ENCODE data around the gene FAM89B.

Gene FAM89B

DNA sequence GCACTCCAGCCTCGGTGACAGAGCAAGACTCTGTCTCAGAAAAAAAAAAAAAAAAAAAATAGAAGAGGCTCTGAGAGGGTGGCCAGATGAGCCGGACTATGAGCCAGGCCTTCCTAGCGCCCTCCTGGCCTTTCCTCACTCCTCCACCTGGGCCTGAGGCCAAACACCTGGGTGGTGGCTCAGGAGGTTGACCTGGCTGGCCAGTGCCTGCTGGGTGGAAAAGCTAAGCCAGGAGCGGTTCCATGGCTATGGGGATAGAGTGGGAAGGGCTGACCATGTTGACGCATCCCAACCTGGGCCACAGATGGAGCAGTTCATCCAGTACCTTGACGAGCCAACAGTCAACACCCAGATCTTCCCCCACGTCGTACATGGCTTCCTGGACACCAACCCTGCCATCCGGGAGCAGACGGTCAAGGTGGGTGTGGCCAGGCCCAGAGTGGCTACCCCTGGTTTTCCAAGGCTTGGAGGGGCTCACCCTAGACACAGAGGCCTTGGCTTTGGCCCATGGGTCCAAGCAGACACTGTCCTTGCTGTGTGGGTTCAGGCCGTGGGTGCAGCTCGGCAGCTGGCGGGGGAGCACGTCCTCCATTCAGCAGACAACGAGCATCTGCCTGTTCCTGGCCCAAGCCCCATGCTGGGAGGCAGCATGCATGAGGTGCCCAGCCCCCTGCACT lies 39.8 kb upstream of the FAM89B start:
- DNase-seq, result no peak
- H3K9me3 Mint-ChIP-seq, result no peaks in the 10 kb centered on the region

GRCh38 chr11:65535102-65535501 lies 37.2 kb upstream of the FAM89B start:
- Mint-ChIP-seq H3K4me3 (no peak overlapping the region), H3K27me3 (ENCODE audit: low read depth, poor library complexity) (peaks cover 27% of the 10 kb centered on the region), H3K9me3 (no peaks in the 10 kb centered on the region), H3K4me1 (peaks cover 7% of the 10 kb centered on the region), H3K27ac (no peak overlapping the region), H3K36me3 (ENCODE audit: low read depth) (peaks cover 42% of the 10 kb centered on the region)
- no peak for DNase-seq
- TF ChIP-seq CTCF (IDR thresholded peaks at IDR 0.05), result no peak

More for the DNA sequence above, 39.8 kb upstream of the FAM89B start:
- no peak for TF ChIP-seq CTCF (IDR thresholded peaks at IDR 0.05)
- H3K4me3 Mint-ChIP-seq, result no peak overlapping the region
- H3K4me1 Mint-ChIP-seq, result peaks cover 27% of the 10 kb centered on the region
- H3K36me3 Mint-ChIP-seq (ENCODE audit: low read depth), result peaks cover 43% of the 10 kb centered on the region
- H3K27me3 Mint-ChIP-seq (ENCODE audit: low read depth, poor library complexity), result peaks cover 5% of the 10 kb centered on the region
- H3K27ac Mint-ChIP-seq, result no peak overlapping the region

DNA sequence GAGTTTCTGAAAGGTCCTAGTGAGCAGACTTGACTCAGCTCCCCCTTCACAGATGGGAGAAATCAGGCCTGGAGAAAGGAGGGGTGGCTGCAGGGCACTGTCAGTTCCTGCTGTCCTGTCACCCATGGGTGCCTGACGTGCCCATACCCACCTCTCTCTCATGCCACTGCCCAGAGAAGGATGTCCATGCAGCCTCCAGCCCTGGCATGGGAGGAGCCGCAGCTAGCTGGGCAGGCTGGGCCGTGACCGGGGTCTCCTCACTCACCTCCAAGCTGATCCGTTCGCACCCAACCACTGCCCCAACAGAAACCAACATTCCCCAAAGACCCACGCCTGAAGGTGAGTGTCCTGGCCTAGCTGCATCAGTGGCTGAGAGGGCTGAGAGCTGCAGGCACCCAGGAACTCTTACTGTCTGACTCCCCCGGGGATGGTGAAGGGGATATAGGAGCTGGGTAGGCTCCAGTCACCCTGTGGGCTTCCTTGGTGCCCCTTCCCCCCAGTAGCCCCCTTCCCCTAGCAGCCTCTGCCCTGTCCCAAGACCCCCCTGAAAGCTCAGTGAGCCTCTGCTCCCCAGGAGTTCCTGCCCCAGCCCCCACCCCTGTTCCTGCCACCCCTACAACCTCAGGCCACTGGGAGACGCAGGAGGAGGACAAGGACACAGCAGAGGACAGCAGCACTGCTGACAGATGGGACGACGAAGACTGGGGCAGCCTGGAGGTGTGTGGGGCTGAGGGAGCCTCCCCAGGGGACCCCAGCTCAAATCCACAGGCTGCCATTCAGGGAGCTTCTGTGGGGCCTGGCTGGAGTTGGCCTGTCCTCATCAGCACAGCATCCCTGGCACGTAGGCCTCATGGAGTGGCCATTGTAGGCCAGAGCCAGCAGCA lies 35.7 kb upstream of the FAM89B start:
- H3K27ac Mint-ChIP-seq, result no peak overlapping the region
- DNase-seq, result no peak
- H3K9me3 Mint-ChIP-seq, result no peaks in the 10 kb centered on the region
- H3K4me1 Mint-ChIP-seq, result peaks cover 9% of the 10 kb centered on the region
- peaks cover 30% of the 10 kb centered on the region for H3K36me3 Mint-ChIP-seq (ENCODE audit: low read depth)
- H3K27me3 Mint-ChIP-seq (ENCODE audit: low read depth, poor library complexity), result peaks cover 42% of the 10 kb centered on the region
- TF ChIP-seq CTCF (IDR thresholded peaks at IDR 0.05), result no peak
- no peak overlapping the region for H3K4me3 Mint-ChIP-seq

DNA sequence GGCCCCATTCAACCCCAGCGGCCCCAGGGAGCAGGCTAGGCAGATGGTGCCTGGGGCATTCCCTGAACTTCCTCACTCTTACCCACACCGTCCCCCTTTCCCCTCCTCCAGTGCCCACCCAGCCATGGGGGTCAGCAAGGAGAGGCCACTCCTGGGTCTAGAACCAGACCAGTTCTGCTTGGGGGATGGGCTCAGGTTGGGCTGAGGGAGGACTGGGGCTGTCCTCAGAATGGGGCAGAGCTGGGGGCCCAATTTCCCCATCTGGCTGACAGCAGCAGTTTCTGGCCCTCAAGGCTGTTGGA lies 35.1 kb upstream of the FAM89B start:
- no peak overlapping the region for H3K27ac Mint-ChIP-seq
- peak overlapping the region; percentile 47 for H3K4me3 Mint-ChIP-seq
- no peak for DNase-seq
- H3K36me3 Mint-ChIP-seq (ENCODE audit: low read depth), result peaks cover 28% of the 10 kb centered on the region
- peaks cover 15% of the 10 kb centered on the region for H3K4me1 Mint-ChIP-seq
- no peak for TF ChIP-seq CTCF (IDR thresholded peaks at IDR 0.05)
- H3K27me3 Mint-ChIP-seq (ENCODE audit: low read depth, poor library complexity), result peaks cover 47% of the 10 kb centered on the region
- H3K9me3 Mint-ChIP-seq, result no peaks in the 10 kb centered on the region

DNA sequence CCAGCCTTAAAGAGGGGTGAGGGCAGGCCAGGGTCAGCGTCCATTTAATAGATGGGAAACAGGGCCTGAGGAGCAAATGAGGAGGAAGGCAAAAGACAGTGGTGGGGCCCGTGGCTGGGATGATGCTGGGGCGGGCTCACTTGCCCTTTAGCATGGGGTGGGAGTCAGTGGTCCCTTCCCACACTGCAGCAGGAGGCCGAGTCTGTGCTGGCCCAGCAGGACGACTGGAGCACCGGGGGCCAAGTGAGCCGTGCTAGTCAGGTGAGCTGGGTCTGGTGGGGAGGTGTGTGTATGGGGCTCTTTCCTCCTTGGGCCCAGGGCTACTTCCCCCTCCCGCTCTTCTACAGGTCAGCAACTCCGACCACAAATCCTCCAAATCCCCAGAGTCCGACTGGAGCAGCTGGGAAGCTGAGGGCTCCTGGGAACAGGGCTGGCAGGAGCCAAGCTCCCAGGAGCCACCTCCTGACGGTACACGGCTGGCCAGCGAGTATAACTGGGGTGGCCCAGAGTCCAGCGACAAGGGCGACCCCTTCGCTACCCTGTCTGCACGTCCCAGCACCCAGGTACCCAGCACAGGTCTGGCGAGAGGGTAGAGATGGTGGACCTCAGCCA lies 34.6 kb upstream of the FAM89B start:
- Mint-ChIP-seq H3K27me3 (ENCODE audit: low read depth, poor library complexity) (peaks cover 51% of the 10 kb centered on the region), H3K27ac (no peak overlapping the region), H3K4me3 (peak overlapping the region; percentile 47), H3K4me1 (peaks cover 18% of the 10 kb centered on the region), H3K9me3 (no peaks in the 10 kb centered on the region), H3K36me3 (ENCODE audit: low read depth) (peaks cover 31% of the 10 kb centered on the region)
- no peak for TF ChIP-seq CTCF (IDR thresholded peaks at IDR 0.05)
- DNase-seq, result no peak
